Measurements from ENCODE around the gene CD200. TPM values are rescaled to one million over a fixed set of nuclear protein-coding genes. Genes with fewer than 3 reads are reported as not detected.

Gene CD200
- total RNA-seq, 4 donors from 2014 or later = 0.27 to 0.76 (median 0.36) TPM

DNA sequence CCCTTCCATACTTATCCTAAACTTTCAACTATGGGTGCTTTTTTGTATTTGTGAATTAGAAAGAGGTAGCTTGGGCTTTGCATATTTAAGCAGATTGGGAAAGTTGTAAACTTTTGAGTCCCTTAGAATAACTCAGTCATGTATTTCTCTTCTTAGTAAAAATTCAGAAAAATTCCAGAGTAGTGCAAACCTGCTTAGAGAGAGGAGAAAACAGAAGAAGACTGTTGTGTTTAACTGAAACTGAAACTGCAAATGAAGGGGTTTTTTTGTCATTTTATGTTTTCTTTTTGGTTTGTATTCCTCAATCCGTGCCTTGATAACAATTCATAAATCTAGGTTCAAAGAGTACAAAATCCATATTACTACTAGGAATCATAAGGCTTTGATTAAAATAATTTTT lies 31.3 kb downstream of the CD200 start:
- peak overlapping the region in 2 of 4 donors; percentile 5 to 48 for H3K27ac ChIP-seq
- H3K9me3 ChIP-seq = no peaks in the 10 kb centered on the region
- H3K27me3 ChIP-seq = no peaks in the 10 kb centered on the region
- TF ChIP-seq POLR2A (IDR thresholded peaks at IDR 0.05) = no peak
- TF ChIP-seq, protein P1, sequence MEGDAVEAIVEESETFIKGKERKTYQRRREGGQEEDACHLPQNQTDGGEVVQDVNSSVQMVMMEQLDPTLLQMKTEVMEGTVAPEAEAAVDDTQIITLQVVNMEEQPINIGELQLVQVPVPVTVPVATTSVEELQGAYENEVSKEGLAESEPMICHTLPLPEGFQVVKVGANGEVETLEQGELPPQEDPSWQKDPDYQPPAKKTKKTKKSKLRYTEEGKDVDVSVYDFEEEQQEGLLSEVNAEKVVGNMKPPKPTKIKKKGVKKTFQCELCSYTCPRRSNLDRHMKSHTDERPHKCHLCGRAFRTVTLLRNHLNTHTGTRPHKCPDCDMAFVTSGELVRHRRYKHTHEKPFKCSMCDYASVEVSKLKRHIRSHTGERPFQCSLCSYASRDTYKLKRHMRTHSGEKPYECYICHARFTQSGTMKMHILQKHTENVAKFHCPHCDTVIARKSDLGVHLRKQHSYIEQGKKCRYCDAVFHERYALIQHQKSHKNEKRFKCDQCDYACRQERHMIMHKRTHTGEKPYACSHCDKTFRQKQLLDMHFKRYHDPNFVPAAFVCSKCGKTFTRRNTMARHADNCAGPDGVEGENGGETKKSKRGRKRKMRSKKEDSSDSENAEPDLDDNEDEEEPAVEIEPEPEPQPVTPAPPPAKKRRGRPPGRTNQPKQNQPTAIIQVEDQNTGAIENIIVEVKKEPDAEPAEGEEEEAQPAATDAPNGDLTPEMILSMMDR (IDR thresholded peaks at IDR 0.05 in 4 of 5, conservative IDR thresholded peaks at IDR 0.05 in 1 of 5) = no peak
- H3K4me3 ChIP-seq = no peak overlapping the region
- H3K4me1 ChIP-seq = peaks cover 0 to 2% of the 10 kb centered on the region in 2 donors
- H3K36me3 ChIP-seq = no peaks in the 10 kb centered on the region
- in situ Hi-C loops (cut with MboI; ENCODE audit: low sequenced_read_pairs in 4 of 4) (no loop called here), intact Hi-C loops (cut with DNase I; ENCODE audit: low total_unique reads) (no loop called here)
- no peak for DNase-seq
- no peak for ATAC-seq

DNA sequence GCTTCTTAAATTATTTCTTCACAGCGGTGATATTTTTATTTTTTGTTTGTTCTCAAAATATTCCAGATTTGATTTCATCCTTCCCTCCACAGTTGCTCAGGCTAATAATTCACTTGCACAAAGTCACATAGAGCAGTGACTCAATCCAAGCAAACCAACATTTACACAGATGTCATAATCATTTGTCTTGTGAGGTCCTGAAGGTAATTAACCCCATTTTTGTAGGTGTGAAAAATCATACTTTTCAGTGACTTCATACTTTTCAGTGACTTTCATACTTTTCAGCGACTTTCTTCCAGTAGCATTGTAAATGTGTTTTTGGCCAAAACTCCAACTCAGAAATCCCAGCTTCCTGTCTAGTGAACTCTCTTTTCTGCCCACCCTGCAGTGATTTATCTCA lies 32.1 kb downstream of the CD200 start:
- ATAC-seq (no peak), DNase-seq (no peak)
- no peaks in the 10 kb centered on the region for H3K36me3 ChIP-seq
- H3K27ac ChIP-seq = peak overlapping the region in 2 of 4 donors; percentile 33 to 48
- H3K9me3 ChIP-seq = no peaks in the 10 kb centered on the region
- intact Hi-C loops (cut with DNase I; ENCODE audit: low total_unique reads) = no loop called here
- no peak overlapping the region for H3K4me3 ChIP-seq
- TF ChIP-seq, protein P1 (IDR thresholded peaks at IDR 0.05 in 4 of 5, conservative IDR thresholded peaks at IDR 0.05 in 1 of 5) = no peak
- H3K27me3 ChIP-seq = no peaks in the 10 kb centered on the region
- in situ Hi-C loops (cut with MboI; ENCODE audit: low sequenced_read_pairs in 4 of 4) = no loop called here
- peaks cover 0 to 2% of the 10 kb centered on the region in 2 donors for H3K4me1 ChIP-seq

DNA sequence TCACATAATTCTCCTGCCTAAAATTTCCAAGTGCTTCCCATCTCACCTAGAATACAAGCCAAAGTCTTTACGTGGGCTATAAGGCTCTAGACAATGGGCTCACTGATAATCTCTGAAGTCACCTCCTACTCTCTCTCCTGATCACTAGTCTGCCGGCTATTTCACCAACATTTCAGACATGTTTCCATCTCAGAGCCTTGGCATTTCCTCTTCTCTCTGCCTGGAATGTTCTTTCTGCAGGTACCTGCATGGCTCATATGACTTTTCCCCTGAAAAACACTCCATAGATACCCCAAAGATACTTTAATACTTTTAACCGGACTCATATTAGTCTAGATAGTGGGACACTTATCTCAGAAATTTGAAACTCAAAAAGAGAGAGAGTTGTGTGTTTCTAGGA lies 32.7 kb downstream of the CD200 start:
- in situ Hi-C loops (cut with MboI; ENCODE audit: low sequenced_read_pairs in 4 of 4) (no loop called here), intact Hi-C loops (cut with DNase I; ENCODE audit: low total_unique reads) (no loop called here)
- Histone ChIP-seq H3K4me3 (no peak overlapping the region), H3K27me3 (no peaks in the 10 kb centered on the region), H3K4me1 (peaks cover 0 to 2% of the 10 kb centered on the region in 2 donors), H3K9me3 (no peaks in the 10 kb centered on the region), H3K36me3 (no peaks in the 10 kb centered on the region), H3K27ac (peak overlapping the region in 1 of 4 donors; percentile 33)
- TF ChIP-seq, protein P1 (IDR thresholded peaks at IDR 0.05 in 4 of 5, conservative IDR thresholded peaks at IDR 0.05 in 1 of 5) = no peak
- no peak for TF ChIP-seq POLR2A (IDR thresholded peaks at IDR 0.05)
- no peak for ATAC-seq
- DNase-seq = no peak

DNA sequence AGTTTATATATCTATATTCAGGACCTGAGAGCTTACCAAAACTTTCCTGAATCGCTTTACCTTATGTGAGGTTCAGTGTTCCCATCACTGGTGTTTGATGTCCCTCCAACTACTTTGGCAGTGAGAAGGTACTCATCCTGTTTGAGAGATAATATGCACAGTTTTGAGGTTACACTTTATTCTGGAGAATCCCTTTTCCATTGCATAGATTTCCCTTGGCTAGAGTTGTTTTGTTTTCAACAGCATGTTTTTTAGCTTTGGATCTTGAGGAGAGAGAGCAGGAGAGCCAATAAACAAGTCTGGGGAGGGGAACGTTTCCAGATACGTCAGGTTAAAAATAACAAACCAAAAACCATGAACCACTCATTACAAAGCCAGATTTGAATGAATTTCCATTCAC lies 33.6 kb downstream of the CD200 start:
- Histone ChIP-seq H3K4me3 (no peak overlapping the region), H3K4me1 (peaks cover 0 to 2% of the 10 kb centered on the region in 2 donors), H3K27ac (peak overlapping the region in 1 of 4 donors; percentile 21), H3K27me3 (no peaks in the 10 kb centered on the region), H3K9me3 (no peaks in the 10 kb centered on the region), H3K36me3 (no peaks in the 10 kb centered on the region)
- in situ Hi-C loops (cut with MboI; ENCODE audit: low sequenced_read_pairs in 4 of 4) = no loop called here
- intact Hi-C loops (cut with DNase I; ENCODE audit: low total_unique reads) = no loop called here
- DNase-seq (no peak), ATAC-seq (no peak)
- TF ChIP-seq, protein P1 (IDR thresholded peaks at IDR 0.05 in 4 of 5, conservative IDR thresholded peaks at IDR 0.05 in 1 of 5) = no peak
- TF ChIP-seq POLR2A (IDR thresholded peaks at IDR 0.05) = no peak

DNA sequence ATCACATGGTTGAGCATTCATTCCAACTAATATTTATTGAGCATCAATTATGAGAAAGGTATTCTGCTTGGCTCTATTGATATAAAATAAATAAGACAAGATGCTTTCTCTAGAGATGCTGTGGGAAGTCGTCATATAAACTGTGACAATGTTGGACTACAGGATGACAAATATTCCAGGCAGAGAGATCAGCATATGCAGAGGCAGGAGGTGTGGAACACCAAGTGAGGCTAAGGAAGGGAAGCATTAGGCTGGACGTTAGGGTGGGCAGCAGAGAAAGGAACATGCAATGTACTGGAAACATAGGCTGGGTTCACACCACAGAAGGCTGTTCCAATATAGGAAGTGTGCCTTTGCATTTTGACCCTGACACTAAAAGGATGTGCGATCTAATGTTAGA lies 38.6 kb downstream of the CD200 start:
- Histone ChIP-seq H3K4me3 (no peak overlapping the region), H3K4me1 (peaks cover 0 to 5% of the 10 kb centered on the region in 2 donors), H3K27me3 (no peaks in the 10 kb centered on the region), H3K9me3 (no peaks in the 10 kb centered on the region), H3K36me3 (no peaks in the 10 kb centered on the region), H3K27ac (no peak overlapping the region)
- DNase-seq = no peak
- intact Hi-C loops (cut with DNase I; ENCODE audit: low total_unique reads) = no loop called here
- in situ Hi-C loops (cut with MboI; ENCODE audit: low sequenced_read_pairs in 4 of 4) = no loop called here
- no peak for ATAC-seq
- TF ChIP-seq, protein P1 (IDR thresholded peaks at IDR 0.05 in 4 of 5, conservative IDR thresholded peaks at IDR 0.05 in 1 of 5) = no peak
- no peak for TF ChIP-seq POLR2A (IDR thresholded peaks at IDR 0.05)

Measured in gastrocnemius medialis (tissue), 4 donors.